ENCODE measurements around the gene P2RY12.

Gene P2RY12

DNA sequence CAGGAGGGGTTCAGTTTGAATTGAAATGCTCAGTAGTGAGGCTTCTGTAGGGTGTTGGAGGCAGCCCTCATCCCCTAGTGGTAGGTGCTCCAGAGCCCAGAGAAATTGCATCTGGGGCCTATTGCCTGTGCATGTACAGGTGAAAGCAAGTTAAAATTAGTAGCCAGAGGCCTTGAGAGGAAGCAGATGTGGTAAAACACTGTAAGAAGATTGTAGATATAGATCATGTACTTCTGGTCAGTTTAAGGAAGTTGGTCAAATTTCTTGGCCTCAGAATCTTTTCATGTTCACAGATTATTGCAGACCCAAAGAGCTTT is 41.7 kb upstream of the P2RY12 start:
- H3K27me3 ChIP-seq (replicated peaks; ENCODE audit: control insufficient read depth, insufficient read depth, low read length): no peaks in the 10 kb centered on the region
- no peak overlapping the region for H3K4me3 ChIP-seq (replicated peaks; ENCODE audit: low read depth, low read length)
- TF ChIP-seq, protein P1, sequence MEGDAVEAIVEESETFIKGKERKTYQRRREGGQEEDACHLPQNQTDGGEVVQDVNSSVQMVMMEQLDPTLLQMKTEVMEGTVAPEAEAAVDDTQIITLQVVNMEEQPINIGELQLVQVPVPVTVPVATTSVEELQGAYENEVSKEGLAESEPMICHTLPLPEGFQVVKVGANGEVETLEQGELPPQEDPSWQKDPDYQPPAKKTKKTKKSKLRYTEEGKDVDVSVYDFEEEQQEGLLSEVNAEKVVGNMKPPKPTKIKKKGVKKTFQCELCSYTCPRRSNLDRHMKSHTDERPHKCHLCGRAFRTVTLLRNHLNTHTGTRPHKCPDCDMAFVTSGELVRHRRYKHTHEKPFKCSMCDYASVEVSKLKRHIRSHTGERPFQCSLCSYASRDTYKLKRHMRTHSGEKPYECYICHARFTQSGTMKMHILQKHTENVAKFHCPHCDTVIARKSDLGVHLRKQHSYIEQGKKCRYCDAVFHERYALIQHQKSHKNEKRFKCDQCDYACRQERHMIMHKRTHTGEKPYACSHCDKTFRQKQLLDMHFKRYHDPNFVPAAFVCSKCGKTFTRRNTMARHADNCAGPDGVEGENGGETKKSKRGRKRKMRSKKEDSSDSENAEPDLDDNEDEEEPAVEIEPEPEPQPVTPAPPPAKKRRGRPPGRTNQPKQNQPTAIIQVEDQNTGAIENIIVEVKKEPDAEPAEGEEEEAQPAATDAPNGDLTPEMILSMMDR (IDR thresholded peaks at IDR 0.05; ENCODE audit: insufficient read depth, low read length, poor library complexity, severe bottlenecking): no peak
- H3K36me3 ChIP-seq (ENCODE audit: control insufficient read depth, insufficient read depth, low read length): no peaks in the 10 kb centered on the region
- peak; percentile 21 for DNase-seq (ENCODE audit: extremely low read depth, insufficient read length)

DNA sequence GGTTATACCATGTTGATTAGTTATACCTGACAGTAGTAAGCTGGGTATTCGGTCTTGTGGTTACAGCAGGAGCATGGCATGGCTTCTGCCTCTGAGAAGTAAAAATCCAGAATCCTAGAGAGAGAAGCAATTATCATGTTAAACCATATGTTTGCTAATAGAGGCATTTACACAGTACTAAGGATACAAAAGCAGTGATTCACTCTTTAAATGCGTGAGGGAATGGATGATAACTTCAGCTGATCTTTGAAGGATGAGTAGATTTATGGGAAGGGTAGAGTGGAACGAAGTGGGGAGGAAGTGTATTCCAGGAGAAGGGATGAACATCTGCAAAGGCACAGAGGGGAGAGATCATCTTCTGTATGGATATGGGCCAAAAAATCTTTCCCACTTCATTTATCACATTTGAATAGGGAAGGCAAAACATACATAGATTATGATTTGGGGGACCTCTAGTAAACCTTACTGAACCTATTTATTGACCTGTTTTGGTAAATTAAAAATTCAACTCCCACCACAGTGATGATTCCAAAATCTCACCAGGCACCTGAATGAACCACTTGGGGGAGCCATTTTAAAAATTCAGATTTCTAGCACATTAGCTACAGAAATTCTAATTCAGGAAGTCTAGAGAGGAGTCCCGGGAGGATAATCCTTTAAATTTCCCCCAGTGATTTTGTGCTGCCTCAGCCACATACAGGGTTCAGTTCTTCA is 41.2 kb upstream of the P2RY12 start:
- no peak for DNase-seq (ENCODE audit: extremely low read depth, insufficient read length)
- TF ChIP-seq, protein P1 (IDR thresholded peaks at IDR 0.05; ENCODE audit: insufficient read depth, low read length, poor library complexity, severe bottlenecking): peak; percentile 45
- Histone ChIP-seq H3K27me3 (replicated peaks; ENCODE audit: control insufficient read depth, insufficient read depth, low read length) (no peaks in the 10 kb centered on the region), H3K36me3 (ENCODE audit: control insufficient read depth, insufficient read depth, low read length) (no peaks in the 10 kb centered on the region), H3K4me3 (replicated peaks; ENCODE audit: low read depth, low read length) (no peak overlapping the region)

DNA sequence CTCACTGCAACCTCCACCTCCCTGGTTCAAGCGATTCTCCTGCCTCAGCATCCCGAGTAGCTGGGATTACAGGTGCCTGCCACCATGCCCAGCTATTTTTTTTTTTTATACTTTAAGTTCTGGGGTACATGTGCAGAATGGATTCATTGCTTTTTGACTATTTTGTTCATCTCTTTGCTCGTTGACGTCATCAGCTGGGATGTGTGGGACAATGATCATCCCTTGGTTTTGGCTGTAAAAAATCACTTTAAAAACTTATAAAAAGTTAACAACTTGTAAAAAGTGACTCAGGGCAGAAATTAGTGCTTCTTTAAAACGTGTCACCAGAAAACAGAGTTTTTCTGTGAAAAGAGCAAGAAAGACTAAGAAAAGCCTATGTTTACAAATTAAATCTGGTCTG is 38.5 kb upstream of the P2RY12 start:
- no peak overlapping the region for H3K4me3 ChIP-seq (replicated peaks; ENCODE audit: low read depth, low read length)
- H3K36me3 ChIP-seq (ENCODE audit: control insufficient read depth, insufficient read depth, low read length): no peaks in the 10 kb centered on the region
- no peaks in the 10 kb centered on the region for H3K27me3 ChIP-seq (replicated peaks; ENCODE audit: control insufficient read depth, insufficient read depth, low read length)
- TF ChIP-seq, protein P1 (IDR thresholded peaks at IDR 0.05; ENCODE audit: insufficient read depth, low read length, poor library complexity, severe bottlenecking): no peak
- DNase-seq (ENCODE audit: extremely low read depth, insufficient read length): no peak

DNA sequence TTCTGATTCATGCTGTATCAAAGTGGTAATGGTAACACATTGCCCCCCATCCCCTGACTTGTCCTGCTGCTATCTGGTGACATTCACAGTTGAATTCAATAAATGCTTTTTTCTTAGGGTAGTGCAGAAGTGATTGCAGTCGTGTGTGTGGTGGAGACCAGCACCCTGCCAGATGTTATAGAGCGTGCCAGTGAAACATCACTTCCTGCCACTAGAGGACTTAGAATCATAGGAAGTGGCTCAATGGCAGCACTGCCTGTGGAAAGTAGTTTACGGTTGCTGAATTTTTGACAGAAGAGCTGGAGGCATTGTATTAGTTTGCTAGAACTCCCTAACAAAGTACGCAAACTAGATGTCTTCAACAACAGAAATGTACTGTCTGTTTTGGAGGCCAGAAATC is 37.4 kb upstream of the P2RY12 start:
- no peak for DNase-seq (ENCODE audit: extremely low read depth, insufficient read length)

DNA sequence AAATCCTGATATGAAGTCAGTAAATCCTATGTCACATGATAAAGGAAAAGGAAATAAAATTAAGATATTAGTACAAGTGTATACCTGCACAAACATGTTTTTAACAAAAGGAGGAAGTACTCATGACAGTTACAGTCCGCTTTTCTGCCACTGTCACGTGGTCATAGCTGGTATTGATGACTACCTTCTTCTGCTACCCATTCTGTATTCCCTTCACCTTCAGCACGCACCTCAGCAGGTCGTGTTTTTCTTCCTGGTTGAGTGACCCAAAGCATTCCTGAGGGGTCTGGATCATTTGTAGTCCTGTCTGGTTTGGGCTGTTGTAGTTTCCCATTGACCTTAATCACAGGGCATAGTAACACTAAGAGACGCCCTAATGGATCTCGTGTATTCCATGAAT is 35.3 kb upstream of the P2RY12 start:
- Histone ChIP-seq H3K27me3 (replicated peaks; ENCODE audit: control insufficient read depth, insufficient read depth, low read length) (no peaks in the 10 kb centered on the region), H3K4me3 (replicated peaks; ENCODE audit: low read depth, low read length) (no peak overlapping the region), H3K36me3 (ENCODE audit: control insufficient read depth, insufficient read depth, low read length) (no peaks in the 10 kb centered on the region)
- DNase-seq (ENCODE audit: extremely low read depth, insufficient read length): no peak
- TF ChIP-seq, protein P1 (IDR thresholded peaks at IDR 0.05; ENCODE audit: insufficient read depth, low read length, poor library complexity, severe bottlenecking): no peak

More for the DNA sequence above, 37.4 kb upstream of the P2RY12 start:
- Histone ChIP-seq H3K4me3 (replicated peaks; ENCODE audit: low read depth, low read length) (no peak overlapping the region), H3K36me3 (ENCODE audit: control insufficient read depth, insufficient read depth, low read length) (no peaks in the 10 kb centered on the region), H3K27me3 (replicated peaks; ENCODE audit: control insufficient read depth, insufficient read depth, low read length) (no peaks in the 10 kb centered on the region)
- TF ChIP-seq, protein P1 (IDR thresholded peaks at IDR 0.05; ENCODE audit: insufficient read depth, low read length, poor library complexity, severe bottlenecking): peak; percentile 14

DNA sequence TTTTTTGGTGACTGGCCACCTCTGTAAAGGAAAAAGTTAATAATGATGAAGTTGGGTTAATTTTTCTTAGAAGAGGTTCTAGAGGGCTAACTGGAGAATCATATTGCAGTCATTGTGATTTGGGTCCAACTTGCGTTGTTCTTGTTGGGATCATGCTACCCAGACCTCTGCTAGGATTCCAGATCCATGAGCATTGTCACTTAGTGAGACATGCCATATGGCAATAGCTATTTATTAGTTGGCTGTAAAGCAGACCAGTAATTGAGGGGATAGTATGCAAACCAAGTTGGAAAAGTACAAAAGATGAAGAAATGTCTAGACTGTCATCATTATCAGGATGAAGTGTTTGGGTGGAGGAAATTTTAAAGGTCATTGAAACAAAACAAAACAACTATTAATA is 30.7 kb upstream of the P2RY12 start:
- H3K36me3 ChIP-seq (ENCODE audit: control insufficient read depth, insufficient read depth, low read length): no peaks in the 10 kb centered on the region
- H3K27me3 ChIP-seq (replicated peaks; ENCODE audit: control insufficient read depth, insufficient read depth, low read length): no peaks in the 10 kb centered on the region
- TF ChIP-seq, protein P1 (IDR thresholded peaks at IDR 0.05; ENCODE audit: insufficient read depth, low read length, poor library complexity, severe bottlenecking): no peak
- no peak for DNase-seq (ENCODE audit: extremely low read depth, insufficient read length)
- H3K4me3 ChIP-seq (replicated peaks; ENCODE audit: low read depth, low read length): no peak overlapping the region

Measured in GM06990 (cell line).